ENCODE data around the gene SENP5. TPM values are rescaled to one million over a fixed set of nuclear protein-coding genes. Genes with fewer than 3 reads are reported as not detected.

SENP5 gene
- total RNA-seq, 1 experiment from 2014 or later: 30.4 TPM

DNA sequence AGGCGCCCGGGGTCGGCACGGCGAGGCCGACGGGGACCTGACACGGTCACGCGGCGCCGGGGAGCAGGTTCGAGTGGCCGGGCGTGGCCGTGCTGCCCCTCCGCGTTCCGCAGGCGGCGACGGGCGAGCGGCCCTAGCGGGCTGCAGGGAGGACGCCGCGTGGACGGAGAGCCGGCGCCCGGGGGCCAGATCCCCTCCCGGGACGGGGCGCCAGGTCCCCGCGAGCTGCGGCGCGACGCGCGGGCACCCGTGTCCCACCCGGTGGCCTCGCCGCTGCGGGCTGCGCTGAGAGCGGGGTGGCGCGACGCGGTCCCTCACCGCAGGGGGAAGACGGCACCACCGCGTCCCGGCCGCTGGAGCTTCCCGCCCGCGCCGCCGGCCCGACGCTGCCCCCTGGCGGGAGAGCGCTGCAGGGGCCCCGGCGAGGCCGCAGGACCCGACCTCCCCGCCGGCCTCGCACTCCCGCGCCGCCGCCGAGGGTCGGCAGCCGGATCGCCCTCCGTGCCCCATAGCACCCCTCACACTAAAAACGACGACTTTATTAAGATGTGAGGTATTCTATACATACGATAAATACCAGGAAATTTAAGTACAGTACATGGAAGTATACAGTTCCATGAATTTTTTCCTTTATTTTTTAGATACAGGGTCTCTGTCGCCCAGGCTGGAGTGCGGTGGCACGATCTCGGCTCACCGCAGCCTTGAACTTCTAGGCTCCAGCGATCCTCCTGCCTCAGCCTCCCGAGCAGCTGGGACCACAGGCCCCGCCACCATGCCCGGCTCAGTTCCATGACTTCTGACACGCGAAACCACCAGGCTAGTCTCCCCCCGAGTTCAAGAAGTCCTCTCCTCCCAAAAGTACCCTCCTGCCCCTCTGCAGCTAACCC lies 102.2 kb downstream of the SENP5 start:
- Histone ChIP-seq H3K56ac (ENCODE audit: insufficient read length, low read depth, low read length) (no peak overlapping the region), H3T11ph (ENCODE audit: low read length) (no peak overlapping the region), H2AFZ (ENCODE audit: low read length) (no peak overlapping the region), H2BK5ac (ENCODE audit: insufficient read length, low read length) (no peak overlapping the region), H2BK120ac (ENCODE audit: low read depth, low read length, poor library complexity, severe bottlenecking) (no peak overlapping the region), H3K18ac (ENCODE audit: insufficient read length, low read depth, low read length) (no peak overlapping the region), H4K8ac (replicated peaks; ENCODE audit: insufficient read length, low read depth, low read length) (no peak overlapping the region), H3K27ac (ENCODE audit: insufficient read length, low read depth, low read length) (no peak overlapping the region), H3K27me3 (ENCODE audit: insufficient read depth, low read length) (peaks cover 41% of the 10 kb centered on the region), H3K23me2 (ENCODE audit: insufficient read length, low read depth, low read length, poor library complexity, severe bottlenecking) (no peaks in the 10 kb centered on the region), H2BK20ac (ENCODE audit: low read depth, low read length, poor library complexity, severe bottlenecking) (no peak overlapping the region), H3K4me1 (ENCODE audit: insufficient read depth, low read length) (no peaks in the 10 kb centered on the region), H2BK12ac (ENCODE audit: insufficient read length, low read depth, low read length) (no peak overlapping the region), H4K5ac (ENCODE audit: insufficient read length, low read depth, low read length) (no peak overlapping the region), H2AK5ac (ENCODE audit: insufficient read length, low read length) (no peak overlapping the region), H3K79me2 (ENCODE audit: insufficient read depth, low read length) (no peaks in the 10 kb centered on the region), H3K4me2 (ENCODE audit: insufficient read depth, insufficient read length, low read length) (peak overlapping the region; percentile 3), H3K9me3 (ENCODE audit: control insufficient read depth, low read depth, low read length) (peaks cover 3% of the 10 kb centered on the region), H3K79me1 (ENCODE audit: insufficient read depth, low read depth, low read length, poor library complexity, severe bottlenecking) (no peaks in the 10 kb centered on the region), H3K4ac (ENCODE audit: low read depth, low read length) (no peak overlapping the region), H3K9ac (ENCODE audit: extremely low read depth, insufficient read length, low read length) (no peak overlapping the region), H3K23ac (ENCODE audit: insufficient read length, low read depth, low read length) (no peak overlapping the region), H2BK15ac (ENCODE audit: low read depth, low read length) (no peak overlapping the region), H4K20me1 (ENCODE audit: control insufficient read depth, insufficient read depth, insufficient read length) (no peaks in the 10 kb centered on the region), H4K91ac (ENCODE audit: insufficient read length, low read depth, low read length) (no peak overlapping the region), H3K14ac (ENCODE audit: insufficient read depth, low read length) (no peak overlapping the region)
- DNase-seq: peak; percentile 66
- no peak overlapping the region for H3K27ac Mint-ChIP-seq
- H3K4me1 Mint-ChIP-seq: peaks cover 3 to 13% of the 10 kb centered on the region in 2 experiments; a peak in 3 of 4 replicates
- peaks cover 67% of the 10 kb centered on the region for H3K27me3 Mint-ChIP-seq (ENCODE audit: low read depth)
- peaks cover 11 to 17% of the 10 kb centered on the region in 2 experiments for H3K9me3 Mint-ChIP-seq
- H3K36me3 Mint-ChIP-seq (ENCODE audit: insufficient read depth in 1 of 3, low read depth in 3 of 3): peaks cover 0 to 8% (median 4%) of the 10 kb centered on the region in 3 experiments; a peak in 2 of 7 replicates
- no CpG with 5 or more reads among the region's 100 CpGs for WGBS (ENCODE audit: extremely low coverage, insufficient read length, low lambda C conversion rate)
- TF ChIP-seq CTCF (conservative IDR thresholded peaks at IDR 0.05): peak; percentile 74
- H3K4me3 Mint-ChIP-seq: peak overlapping the region; percentile 39 to 75

All from H9 (cell line).